ENCODE measurements around the gene RFPL1.

DNA sequence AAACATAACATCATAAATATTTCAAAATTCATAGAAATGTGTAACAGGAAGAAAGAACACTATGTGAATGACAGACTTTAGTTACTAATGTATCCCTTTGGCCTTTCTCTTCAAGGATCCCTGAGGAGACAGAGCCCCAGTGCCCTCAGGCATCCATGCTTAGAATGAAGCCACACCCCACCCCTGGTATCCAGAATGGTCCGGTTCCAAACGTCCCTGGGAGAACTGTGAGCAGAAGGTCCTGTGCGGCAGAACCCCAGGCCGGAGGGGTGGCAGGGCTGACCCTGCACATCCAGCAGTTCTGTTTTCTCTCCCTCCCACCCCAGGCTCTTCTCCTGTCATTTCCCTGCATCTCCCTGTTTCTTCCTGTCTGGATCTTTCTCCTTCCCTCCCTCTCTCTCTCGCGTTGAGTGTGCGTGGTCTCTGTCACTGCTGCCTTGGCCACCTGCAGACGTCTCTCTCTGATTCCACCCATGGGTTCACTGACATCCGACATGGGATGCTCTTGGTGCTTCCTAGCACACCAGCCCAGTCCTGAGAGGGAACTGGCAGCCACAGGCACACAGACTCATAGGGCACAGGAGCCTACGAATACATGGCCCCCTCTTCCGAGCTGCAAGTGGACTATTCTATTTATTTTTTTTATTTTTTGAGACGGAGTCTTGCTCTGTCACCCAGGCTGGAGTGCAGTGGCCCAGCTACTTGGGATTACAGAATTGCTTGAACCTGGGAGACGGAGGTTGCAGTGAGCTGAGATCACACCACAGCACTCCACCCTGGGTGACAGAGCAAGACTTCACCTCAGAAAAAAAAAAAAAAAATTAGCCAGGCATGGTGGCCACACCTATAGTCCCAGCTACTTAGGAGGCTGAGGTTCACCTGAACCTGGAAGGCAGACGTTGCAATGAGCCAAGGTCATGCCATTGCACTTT, 5.7 kb downstream of the RFPL1 start:
- no peak for TF ChIP-seq MXI1 (conservative IDR thresholded peaks at IDR 0.05; ENCODE audit: poor library complexity, severe bottlenecking)
- TF ChIP-seq EP300 (conservative IDR thresholded peaks at IDR 0.05; ENCODE audit: poor library complexity, severe bottlenecking) = no peak
